HL-60 (cell line): ENCODE measurements around the gene SHMT1.

Source experiments
- DNase-seq, 2 experiments: peaks; one replicate each; pipeline ENCODE4 v3.0.0-alpha.2; 2010 to 2020; ENCODE audit warnings: low read depth in 1 of 2, low spot score in 1 of 2
- H3K27ac ChIP-seq: fragments of 250-450 bp; sonication (Bioruptor Pico); replicated peaks from 2 replicates; pipeline ENCODE4 v1.5.1; 2020; ENCODE audit warnings: mild to moderate bottlenecking, moderate library complexity
- H3K27me3 ChIP-seq: fragments of 250-450 bp; sonication (Bioruptor Pico); 2 replicates; pipeline ENCODE4 v1.5.1; 2021; ENCODE audit warnings: mild to moderate bottlenecking, moderate library complexity; ENCODE audit not compliant: insufficient read depth, poor library complexity, severe bottlenecking
- H3K4me3 ChIP-seq: replicated peaks from 2 replicates; pipeline ENCODE4 v1.5.1; 2011; ENCODE audit warnings: mild to moderate bottlenecking, control low read depth, low read length; ENCODE audit not compliant: insufficient read depth
- GABPA ChIP-seq: IDR thresholded peaks from 2 replicates; pipeline ENCODE4 v1.6.1; 2012; ENCODE audit warnings: low read depth
- POLR2AphosphoS5 ChIP-seq: IDR thresholded peaks from 2 replicates; pipeline ENCODE4 v1.6.1; 2012; ENCODE audit warnings: low read depth
- SPI1 ChIP-seq: IDR thresholded peaks from 2 replicates; pipeline ENCODE4 v1.6.1; 2012; ENCODE audit warnings: low read depth, mild to moderate bottlenecking, borderline replicate concordance
- TF ChIP-seq, protein P1 (sequence below): IDR thresholded peaks from one replicate; pipeline ENCODE4 v1.5.1; 2011; ENCODE audit warnings: low read length, control low read depth, inconsistent platforms; ENCODE audit not compliant: insufficient read depth
- TF ChIP-seq, protein P2 (sequence below): IDR thresholded peaks from 2 replicates; pipeline ENCODE4 v1.6.1; 2012; ENCODE audit warnings: low read depth; ENCODE audit not compliant: insufficient replicate concordance

SHMT1 gene

DNA sequence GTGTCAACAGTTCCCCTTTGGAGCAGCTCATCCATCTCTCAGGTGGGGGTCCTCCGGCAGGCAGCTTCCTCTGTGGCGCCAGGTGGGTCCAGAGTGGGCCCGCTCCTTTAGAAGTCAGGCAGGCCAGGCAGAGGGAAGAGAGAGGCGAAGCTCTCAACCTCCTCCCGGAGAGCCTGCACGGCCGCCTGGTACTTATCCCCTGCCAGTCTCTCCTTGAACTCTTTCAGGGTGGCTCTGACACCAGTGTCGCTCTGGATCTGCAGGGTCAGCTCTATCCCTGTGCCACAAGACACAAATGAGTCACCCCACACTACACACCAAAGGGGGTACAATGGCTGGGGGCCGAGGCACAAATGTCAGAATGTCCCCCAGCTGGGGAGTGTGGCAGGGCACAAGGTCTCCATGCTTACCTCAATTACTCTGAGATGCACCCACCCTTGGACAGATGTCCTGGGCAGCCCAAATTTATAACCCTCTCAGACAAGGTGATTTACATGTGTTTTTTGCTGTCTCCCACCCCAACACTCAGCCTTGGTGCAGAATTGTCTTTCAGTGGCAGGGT lies 34.6 kb downstream of the SHMT1 start:
- H3K4me3 ChIP-seq, result no peak overlapping the region
- H3K27ac ChIP-seq, result no peak overlapping the region
- DNase-seq, result no peak
- no peaks in the 10 kb centered on the region for H3K27me3 ChIP-seq
- TF ChIP-seq, protein P1, sequence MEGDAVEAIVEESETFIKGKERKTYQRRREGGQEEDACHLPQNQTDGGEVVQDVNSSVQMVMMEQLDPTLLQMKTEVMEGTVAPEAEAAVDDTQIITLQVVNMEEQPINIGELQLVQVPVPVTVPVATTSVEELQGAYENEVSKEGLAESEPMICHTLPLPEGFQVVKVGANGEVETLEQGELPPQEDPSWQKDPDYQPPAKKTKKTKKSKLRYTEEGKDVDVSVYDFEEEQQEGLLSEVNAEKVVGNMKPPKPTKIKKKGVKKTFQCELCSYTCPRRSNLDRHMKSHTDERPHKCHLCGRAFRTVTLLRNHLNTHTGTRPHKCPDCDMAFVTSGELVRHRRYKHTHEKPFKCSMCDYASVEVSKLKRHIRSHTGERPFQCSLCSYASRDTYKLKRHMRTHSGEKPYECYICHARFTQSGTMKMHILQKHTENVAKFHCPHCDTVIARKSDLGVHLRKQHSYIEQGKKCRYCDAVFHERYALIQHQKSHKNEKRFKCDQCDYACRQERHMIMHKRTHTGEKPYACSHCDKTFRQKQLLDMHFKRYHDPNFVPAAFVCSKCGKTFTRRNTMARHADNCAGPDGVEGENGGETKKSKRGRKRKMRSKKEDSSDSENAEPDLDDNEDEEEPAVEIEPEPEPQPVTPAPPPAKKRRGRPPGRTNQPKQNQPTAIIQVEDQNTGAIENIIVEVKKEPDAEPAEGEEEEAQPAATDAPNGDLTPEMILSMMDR, result no peak
- no peak for TF ChIP-seq SPI1
- no peak for TF ChIP-seq GABPA
- TF ChIP-seq POLR2AphosphoS5, result no peak
- TF ChIP-seq, protein P2, sequence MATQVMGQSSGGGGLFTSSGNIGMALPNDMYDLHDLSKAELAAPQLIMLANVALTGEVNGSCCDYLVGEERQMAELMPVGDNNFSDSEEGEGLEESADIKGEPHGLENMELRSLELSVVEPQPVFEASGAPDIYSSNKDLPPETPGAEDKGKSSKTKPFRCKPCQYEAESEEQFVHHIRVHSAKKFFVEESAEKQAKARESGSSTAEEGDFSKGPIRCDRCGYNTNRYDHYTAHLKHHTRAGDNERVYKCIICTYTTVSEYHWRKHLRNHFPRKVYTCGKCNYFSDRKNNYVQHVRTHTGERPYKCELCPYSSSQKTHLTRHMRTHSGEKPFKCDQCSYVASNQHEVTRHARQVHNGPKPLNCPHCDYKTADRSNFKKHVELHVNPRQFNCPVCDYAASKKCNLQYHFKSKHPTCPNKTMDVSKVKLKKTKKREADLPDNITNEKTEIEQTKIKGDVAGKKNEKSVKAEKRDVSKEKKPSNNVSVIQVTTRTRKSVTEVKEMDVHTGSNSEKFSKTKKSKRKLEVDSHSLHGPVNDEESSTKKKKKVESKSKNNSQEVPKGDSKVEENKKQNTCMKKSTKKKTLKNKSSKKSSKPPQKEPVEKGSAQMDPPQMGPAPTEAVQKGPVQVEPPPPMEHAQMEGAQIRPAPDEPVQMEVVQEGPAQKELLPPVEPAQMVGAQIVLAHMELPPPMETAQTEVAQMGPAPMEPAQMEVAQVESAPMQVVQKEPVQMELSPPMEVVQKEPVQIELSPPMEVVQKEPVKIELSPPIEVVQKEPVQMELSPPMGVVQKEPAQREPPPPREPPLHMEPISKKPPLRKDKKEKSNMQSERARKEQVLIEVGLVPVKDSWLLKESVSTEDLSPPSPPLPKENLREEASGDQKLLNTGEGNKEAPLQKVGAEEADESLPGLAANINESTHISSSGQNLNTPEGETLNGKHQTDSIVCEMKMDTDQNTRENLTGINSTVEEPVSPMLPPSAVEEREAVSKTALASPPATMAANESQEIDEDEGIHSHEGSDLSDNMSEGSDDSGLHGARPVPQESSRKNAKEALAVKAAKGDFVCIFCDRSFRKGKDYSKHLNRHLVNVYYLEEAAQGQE, result no peak

DNA sequence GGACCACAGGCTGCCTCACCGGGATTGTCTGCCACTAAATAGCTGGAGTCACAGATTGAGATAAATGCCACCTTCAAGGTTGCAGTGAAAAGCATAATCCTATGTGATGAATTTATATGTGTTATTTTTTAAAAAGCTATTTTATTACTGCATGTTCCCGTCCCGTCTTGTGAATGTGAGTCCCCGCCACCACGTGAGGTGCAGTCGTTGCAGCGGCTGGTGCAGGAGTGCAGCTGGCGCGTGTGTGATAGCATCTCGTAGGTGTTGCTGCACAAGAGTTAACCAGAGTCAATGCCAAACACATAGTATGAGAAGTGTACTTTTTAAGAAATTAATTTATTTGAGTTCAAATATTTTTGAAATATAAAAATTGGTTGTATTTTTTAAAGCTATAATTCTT lies 35.8 kb downstream of the SHMT1 start:
- Histone ChIP-seq H3K27ac (no peak overlapping the region), H3K4me3 (no peak overlapping the region), H3K27me3 (no peaks in the 10 kb centered on the region)
- TF ChIP-seq, protein P1, result no peak
- TF ChIP-seq SPI1, result no peak
- TF ChIP-seq, protein P2, result no peak
- no peak for TF ChIP-seq POLR2AphosphoS5
- no peak for TF ChIP-seq GABPA
- no peak for DNase-seq

DNA sequence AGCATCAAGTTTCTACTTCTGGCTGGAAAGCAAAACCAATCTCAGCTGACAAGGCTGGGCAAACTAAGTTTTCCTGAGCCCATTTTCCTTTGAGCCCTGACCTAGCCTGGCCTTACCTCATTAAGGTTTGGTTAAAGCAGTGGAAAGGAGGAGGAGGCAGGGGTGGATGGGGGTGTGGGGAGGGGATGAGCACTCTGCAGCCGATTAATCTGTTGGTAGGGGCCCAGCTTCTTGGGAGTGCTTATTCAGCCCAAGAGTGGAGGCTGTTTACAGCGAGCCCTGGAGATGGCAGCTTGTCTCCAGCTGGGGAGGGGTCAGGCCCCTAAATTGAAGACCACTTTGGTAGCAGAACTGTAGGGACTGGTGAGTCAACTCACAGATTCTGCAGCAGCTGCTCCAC lies 36.3 kb downstream of the SHMT1 start:
- Histone ChIP-seq H3K27me3 (no peaks in the 10 kb centered on the region), H3K27ac (no peak overlapping the region), H3K4me3 (no peak overlapping the region)
- no peak for DNase-seq
- no peak for TF ChIP-seq GABPA
- TF ChIP-seq, protein P2, result no peak
- no peak for TF ChIP-seq SPI1
- no peak for TF ChIP-seq POLR2AphosphoS5
- TF ChIP-seq, protein P1, result no peak
